Measurements from ENCODE around the gene RGL4.
"Not testable (repeated sequence)": the region's sequence is repeated elsewhere in the genome, so short reads cannot be mapped to it uniquely, and the experiment has no call there.

RGL4 gene

DNA sequence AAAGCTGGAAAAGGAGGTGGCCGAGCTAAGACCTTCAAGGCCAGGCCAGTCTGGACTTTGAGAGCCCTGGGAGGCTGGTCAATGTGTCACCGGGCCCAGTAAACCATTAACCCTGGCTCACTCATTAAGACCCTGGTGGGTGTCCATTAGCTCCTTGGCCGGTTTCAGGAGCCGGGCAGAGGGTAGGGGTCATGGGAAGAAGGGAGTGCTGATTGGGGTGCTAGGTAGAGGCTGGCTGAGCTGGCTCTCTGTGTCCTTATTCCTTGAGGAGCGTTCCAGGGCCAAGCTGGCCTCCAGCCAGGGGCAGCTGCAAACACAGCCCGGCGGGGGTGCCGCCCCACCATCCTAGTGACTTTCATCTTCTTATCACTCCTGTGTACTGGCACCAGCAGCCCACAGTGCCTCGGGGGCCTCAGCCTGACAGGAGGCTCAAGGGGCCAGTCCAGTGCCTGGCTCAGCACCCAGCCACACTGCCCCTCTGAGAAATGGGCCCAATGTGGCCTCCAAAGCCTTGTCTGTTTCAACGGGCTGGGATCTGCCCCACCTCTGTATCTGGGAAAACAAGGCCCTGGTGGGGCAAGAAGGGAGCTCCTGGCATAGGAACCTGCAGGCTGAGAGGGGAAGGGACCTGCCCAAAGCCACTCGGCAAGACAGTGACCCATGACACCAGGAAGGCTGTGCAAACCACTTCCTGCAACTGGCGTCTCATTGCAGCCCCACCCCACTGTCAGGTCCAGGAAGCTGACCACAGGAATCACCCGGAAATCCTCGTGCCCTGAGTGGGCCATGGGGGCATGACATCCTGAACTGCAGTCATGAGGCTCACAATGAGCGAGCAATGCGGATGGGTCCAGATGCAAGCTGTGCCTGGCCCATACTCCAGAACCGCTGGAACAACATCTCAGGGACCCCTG, 15.1 kb upstream of the RGL4 start:
- no peak for DNase-seq (ENCODE audit: low read depth)

DNA sequence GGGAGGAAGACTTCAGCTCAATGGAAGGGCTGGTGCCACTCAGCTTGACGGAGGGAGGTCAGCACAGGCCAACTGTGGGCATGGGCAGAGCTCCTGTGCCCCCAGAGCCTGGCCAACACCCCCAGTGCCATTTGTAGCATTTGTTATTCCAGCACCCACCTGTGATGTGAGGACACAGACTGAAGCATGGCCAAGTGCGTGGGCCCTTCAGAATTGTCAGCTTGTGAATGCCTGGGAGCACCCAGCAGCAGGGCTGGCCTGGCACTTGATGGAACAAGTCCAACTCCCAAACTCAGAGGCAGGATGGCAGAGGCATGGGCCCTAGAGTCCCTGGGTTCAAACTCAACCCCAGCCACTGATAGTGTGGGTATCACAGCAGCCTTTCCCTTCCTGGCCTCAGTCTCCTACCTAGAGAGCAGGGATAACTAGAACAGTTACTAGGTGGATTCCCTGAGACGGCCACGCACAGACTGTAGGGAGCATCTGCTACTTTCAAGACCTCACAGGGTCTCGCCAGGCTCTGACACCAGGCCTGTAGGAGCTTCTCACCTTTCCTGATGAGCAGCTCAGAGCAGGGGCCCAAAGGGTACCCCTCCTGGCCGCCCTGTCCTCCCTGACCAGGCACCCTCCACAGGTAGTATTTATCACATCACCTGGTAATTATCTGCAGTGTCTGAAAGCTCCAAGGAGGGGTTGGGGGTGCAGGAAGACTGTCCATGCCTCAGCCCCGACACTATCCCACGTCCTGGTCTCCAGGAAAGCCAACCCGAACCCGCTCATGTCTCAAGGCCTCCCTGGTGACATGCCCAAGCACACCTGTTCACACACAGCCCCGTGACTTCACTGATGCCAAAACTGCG, 13.7 kb upstream of the RGL4 start:
- DNase-seq (ENCODE audit: low read depth); H3K4me3 ChIP-seq (ENCODE audit: low read depth, low read length): not testable (repeated sequence)

More for the DNA sequence above, 15.1 kb upstream of the RGL4 start:
- H3K4me3 ChIP-seq (ENCODE audit: low read depth, low read length), result no peak overlapping the region
- TF ChIP-seq, protein P1, sequence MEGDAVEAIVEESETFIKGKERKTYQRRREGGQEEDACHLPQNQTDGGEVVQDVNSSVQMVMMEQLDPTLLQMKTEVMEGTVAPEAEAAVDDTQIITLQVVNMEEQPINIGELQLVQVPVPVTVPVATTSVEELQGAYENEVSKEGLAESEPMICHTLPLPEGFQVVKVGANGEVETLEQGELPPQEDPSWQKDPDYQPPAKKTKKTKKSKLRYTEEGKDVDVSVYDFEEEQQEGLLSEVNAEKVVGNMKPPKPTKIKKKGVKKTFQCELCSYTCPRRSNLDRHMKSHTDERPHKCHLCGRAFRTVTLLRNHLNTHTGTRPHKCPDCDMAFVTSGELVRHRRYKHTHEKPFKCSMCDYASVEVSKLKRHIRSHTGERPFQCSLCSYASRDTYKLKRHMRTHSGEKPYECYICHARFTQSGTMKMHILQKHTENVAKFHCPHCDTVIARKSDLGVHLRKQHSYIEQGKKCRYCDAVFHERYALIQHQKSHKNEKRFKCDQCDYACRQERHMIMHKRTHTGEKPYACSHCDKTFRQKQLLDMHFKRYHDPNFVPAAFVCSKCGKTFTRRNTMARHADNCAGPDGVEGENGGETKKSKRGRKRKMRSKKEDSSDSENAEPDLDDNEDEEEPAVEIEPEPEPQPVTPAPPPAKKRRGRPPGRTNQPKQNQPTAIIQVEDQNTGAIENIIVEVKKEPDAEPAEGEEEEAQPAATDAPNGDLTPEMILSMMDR (IDR thresholded peaks at IDR 0.05; ENCODE audit: low read depth, low read length, missing control alignments), result no peak

DNA sequence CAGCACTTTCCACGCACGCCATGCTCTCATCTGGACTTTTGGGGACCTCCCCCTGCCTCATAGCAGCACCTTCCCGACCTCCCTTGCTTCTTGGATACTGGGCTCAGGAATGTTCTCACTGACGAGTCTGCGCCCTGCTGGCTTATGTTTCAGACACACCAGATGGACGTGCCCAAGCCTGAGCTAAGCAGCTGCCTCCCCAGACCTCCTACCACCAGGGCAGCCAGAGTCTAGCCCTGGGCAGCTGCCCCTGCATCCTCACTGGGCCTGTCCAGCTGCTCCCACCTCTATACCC, 13.2 kb upstream of the RGL4 start:
- no peak overlapping the region for H3K4me3 ChIP-seq (ENCODE audit: low read depth, low read length)
- TF ChIP-seq, protein P1 (IDR thresholded peaks at IDR 0.05; ENCODE audit: low read depth, low read length, missing control alignments), result no peak
- DNase-seq (ENCODE audit: low read depth), result no peak

DNA sequence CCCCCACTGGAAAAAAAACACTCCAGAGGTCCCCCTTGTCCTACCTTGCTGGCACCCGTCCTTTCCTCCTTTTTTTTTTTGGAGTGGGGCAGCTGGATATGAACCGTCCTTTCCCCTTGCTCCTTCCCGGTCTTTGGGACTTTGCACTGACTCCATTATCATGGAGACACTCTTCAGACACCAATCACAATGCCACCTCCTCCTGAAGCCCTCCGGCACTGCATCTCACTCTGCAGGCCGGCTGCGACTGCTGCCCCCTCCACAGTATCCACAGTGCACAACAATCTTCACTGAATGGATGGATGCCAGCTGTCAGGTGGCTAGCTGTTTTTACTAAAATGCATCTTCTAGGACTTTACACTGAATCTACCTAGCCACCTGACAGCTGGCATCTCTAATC, 12.7 kb upstream of the RGL4 start:
- no peak overlapping the region for H3K4me3 ChIP-seq (ENCODE audit: low read depth, low read length)
- TF ChIP-seq, protein P1 (IDR thresholded peaks at IDR 0.05; ENCODE audit: low read depth, low read length, missing control alignments), result no peak
- no peak for DNase-seq (ENCODE audit: low read depth)

DNA sequence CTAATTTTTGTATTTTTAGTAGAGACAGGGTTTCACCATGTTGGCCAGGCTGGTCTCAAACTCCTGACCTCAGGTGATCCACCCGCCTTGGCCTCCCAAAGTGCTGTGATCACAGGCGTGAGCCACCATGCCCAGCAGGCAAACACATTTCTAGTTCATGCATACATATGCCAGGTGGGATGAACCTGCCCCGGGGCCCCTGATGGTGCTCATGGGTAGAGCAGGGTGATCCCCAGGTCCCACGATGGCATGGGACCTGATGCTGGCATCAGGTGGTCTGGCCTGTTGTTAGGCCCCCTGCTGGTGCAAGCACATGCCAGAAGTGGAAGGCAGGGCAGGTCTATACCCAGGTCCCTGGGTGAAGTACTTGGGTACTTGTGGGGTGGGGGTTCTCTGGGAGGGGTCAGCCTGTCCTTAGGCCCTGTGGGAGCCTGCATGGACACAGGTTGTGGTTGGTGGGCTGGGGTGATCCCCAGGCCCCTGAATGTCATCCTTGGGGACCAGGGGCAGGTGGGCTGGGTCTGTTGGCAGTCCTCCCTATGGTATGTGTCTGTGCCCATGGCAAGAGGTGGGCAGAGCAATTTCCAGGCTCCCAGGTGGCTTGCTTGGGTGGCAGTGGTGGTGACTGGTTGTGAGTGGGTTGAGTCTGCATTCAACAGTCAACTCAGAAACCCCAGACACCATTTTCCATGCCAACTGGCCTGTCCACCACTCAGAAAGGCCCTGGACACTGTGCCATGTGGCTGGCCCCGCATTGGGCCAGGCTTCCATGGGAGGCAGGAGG, 9.6 kb upstream of the RGL4 start:
- no peak for DNase-seq (ENCODE audit: low read depth)
- H3K4me3 ChIP-seq (ENCODE audit: low read depth, low read length), result no peak overlapping the region
- TF ChIP-seq, protein P1 (IDR thresholded peaks at IDR 0.05; ENCODE audit: low read depth, low read length, missing control alignments), result no peak

DNA sequence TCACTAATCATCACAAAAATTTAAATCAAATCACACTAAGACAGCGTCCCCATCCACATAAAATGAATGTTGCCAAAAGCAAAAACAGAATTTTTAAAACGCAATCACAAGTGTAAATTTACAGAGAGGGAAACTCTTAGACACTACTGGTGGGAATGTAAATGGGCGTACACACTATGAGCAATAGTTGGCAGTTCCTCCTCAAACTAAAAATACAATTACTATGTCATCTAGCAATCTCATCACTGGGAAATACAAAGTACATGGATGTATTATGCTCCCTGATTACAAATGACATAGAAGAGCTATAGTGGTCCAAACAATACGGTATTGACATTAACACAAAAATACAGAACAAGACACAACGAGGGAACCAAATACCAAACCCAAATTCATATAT, 8.7 kb upstream of the RGL4 start:
- TF ChIP-seq, protein P1 (IDR thresholded peaks at IDR 0.05; ENCODE audit: low read depth, low read length, missing control alignments), result no peak
- DNase-seq (ENCODE audit: low read depth), result no peak
- H3K4me3 ChIP-seq (ENCODE audit: low read depth, low read length), result no peak overlapping the region
